ENCODE measurements around the gene C13orf42. TPM values are rescaled to one million over a fixed set of nuclear protein-coding genes. Genes with fewer than 3 reads are reported as not detected.

C13orf42 gene
- total RNA-seq, 2 experiments from 2014 or later: not detected

DNA sequence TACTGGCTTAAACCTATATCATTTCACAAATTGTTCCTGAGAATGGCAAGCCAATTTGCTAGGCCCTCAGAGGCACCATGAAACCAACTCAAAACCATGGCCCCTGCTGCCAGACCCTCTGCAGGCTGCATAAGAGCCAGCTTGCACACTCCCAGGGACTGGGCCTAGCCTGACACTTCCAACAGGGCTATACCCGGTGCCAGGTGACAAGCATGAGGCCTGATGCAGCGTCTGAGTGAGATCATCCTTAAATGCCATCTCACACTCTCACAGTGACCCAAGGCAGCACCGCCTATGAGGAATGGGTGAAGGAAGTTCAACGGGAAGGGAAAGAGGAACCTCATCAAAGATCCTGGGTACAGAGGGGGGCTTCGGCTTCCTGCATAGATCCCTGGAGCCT, 65.6 kb downstream of the C13orf42 start:
- intact Hi-C loops (cut with micrococcal nuclease): no loop called here
- ChIA-PET POLR2A (no interaction called here), CTCF (no interaction called here)
- DNase-seq (no peak), ATAC-seq (no peak)
- no peaks in the 10 kb centered on the region for H3K4me1 Mint-ChIP-seq (ENCODE audit: low read depth)
- TF ChIP-seq, protein P1, sequence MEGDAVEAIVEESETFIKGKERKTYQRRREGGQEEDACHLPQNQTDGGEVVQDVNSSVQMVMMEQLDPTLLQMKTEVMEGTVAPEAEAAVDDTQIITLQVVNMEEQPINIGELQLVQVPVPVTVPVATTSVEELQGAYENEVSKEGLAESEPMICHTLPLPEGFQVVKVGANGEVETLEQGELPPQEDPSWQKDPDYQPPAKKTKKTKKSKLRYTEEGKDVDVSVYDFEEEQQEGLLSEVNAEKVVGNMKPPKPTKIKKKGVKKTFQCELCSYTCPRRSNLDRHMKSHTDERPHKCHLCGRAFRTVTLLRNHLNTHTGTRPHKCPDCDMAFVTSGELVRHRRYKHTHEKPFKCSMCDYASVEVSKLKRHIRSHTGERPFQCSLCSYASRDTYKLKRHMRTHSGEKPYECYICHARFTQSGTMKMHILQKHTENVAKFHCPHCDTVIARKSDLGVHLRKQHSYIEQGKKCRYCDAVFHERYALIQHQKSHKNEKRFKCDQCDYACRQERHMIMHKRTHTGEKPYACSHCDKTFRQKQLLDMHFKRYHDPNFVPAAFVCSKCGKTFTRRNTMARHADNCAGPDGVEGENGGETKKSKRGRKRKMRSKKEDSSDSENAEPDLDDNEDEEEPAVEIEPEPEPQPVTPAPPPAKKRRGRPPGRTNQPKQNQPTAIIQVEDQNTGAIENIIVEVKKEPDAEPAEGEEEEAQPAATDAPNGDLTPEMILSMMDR (IDR thresholded peaks at IDR 0.05): no peak
- H3K4me3 Mint-ChIP-seq: no peak overlapping the region
- H3K36me3 Mint-ChIP-seq (ENCODE audit: low read depth): no peaks in the 10 kb centered on the region
- H3K9me3 Mint-ChIP-seq: no peaks in the 10 kb centered on the region
- no peak overlapping the region for H3K27ac Mint-ChIP-seq
- H3K27me3 Mint-ChIP-seq: no peaks in the 10 kb centered on the region

DNA sequence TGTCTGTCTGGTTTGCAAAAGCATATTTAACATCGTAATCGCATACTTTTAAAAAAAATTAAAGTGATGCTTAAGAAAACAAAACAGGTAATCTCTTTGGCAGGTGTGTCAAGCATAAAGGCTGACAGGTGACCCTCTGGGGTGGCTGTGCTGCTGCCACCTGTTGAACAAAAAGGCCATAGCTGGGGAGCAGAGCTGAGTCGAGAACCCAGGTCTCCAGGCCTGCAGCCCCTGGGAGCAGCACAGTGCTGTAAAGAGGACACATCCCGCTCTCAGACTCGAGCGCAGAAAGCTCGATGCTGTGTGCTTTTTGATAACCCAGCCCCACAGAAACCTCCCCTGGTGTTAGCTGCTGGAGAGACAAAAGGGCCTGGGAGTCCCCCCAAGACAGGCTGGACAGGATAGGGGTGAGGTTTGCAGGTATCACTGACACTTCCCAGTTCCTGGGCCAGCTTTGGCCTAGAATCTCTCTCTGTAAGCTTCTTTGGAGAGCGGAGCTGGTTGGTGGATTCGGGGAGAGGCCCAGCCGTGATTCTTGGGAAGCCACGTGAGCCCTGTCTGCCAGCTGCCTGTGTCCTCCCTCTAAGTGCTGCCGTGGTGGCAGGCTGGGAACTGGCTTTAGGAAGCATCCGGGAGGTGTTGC, 66.9 kb downstream of the C13orf42 start:
- H3K4me3 Mint-ChIP-seq: no peak overlapping the region
- H3K4me1 Mint-ChIP-seq (ENCODE audit: low read depth): no peaks in the 10 kb centered on the region
- intact Hi-C loops (cut with micrococcal nuclease): no loop called here
- TF ChIP-seq, protein P1 (IDR thresholded peaks at IDR 0.05): no peak
- no peaks in the 10 kb centered on the region for H3K36me3 Mint-ChIP-seq (ENCODE audit: low read depth)
- ChIA-PET POLR2A (interaction anchor here (0.8 kb wide), 1 partner anchor 9 kb away, joined by 3 read pairs; no protein-coding TSS in a partner anchor), CTCF (interaction anchor here (0.9 to 1.0 kb wide), 2 partner anchors 9 to 25 kb away, joined by 3 read pairs; no protein-coding TSS in a partner anchor)
- H3K27ac Mint-ChIP-seq: no peak overlapping the region
- ATAC-seq: no peak
- DNase-seq: no peak
- H3K27me3 Mint-ChIP-seq: no peaks in the 10 kb centered on the region
- no peaks in the 10 kb centered on the region for H3K9me3 Mint-ChIP-seq

DNA sequence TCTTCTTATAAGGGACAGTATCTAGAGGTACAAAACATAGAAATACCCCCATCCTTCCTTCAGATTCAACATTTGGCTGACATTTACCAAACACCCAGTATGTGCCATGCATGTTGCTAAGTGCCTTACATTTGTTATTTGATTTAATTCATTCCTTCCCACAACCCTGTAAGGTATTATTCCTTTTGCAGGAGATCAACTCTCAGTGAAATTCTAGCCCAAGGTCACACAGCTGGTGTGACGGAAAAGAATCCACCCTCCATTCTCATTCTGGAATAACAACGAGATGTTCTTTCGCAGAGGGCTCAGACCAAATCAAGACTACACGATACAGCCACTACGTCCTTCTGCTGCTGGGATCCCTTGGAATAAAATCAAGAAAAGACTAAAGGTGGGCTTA, 67.8 kb downstream of the C13orf42 start:
- Mint-ChIP-seq H3K36me3 (ENCODE audit: low read depth) (no peaks in the 10 kb centered on the region), H3K27me3 (no peaks in the 10 kb centered on the region), H3K9me3 (no peaks in the 10 kb centered on the region), H3K4me3 (no peak overlapping the region), H3K4me1 (ENCODE audit: low read depth) (no peaks in the 10 kb centered on the region), H3K27ac (no peak overlapping the region)
- CTCF ChIA-PET: interaction anchor here (1.0 kb wide), 1 partner anchor 26 kb away, joined by 3 read pairs; no protein-coding TSS in a partner anchor
- TF ChIP-seq, protein P1 (IDR thresholded peaks at IDR 0.05): no peak
- intact Hi-C loops (cut with micrococcal nuclease): no loop called here
- POLR2A ChIA-PET: no interaction called here
- ATAC-seq (no peak), DNase-seq (no peak)

DNA sequence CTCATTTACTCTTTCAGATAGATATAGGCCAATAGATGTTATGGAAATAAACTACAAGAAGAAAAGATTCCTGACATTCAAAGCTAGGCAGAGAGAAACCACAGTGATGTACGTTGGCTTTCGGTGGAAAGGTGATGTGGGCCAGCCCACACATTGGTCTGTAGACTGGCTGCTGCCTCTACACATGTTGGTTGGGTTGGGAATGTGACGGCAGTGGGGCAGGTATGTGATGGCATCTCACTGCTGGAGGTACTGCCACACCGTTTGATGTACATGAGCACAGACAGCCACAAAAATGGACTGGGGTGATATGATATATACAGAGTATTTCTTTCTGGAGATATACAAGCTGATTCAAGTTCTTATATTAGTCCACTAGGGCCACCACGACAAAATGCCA, 69.4 kb downstream of the C13orf42 start:
- TF ChIP-seq, protein P1 (IDR thresholded peaks at IDR 0.05): no peak

DNA sequence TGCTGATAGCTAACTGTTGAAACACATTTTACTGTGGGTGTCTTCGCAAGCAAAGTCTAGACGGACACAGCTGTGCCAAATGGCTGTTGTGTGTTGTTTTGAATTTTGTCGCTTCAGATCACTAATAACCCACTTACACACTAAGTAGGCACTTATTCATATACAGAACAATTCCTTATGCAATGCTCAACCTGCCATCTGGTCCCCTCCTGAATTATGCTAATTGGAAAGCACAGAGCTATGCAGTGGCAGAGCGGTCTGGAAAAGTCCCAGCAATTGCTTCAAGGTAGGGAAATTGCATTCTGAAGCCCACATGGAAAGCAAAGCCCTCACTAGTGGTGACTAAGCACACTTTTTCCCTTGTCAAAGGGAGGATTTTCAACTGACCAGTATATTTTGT, 69.9 kb downstream of the C13orf42 start:
- POLR2A ChIA-PET: no interaction called here
- intact Hi-C loops (cut with micrococcal nuclease): no loop called here
- TF ChIP-seq, protein P1 (IDR thresholded peaks at IDR 0.05): no peak
- Mint-ChIP-seq H3K27me3 (no peaks in the 10 kb centered on the region), H3K4me1 (ENCODE audit: low read depth) (no peaks in the 10 kb centered on the region), H3K9me3 (no peaks in the 10 kb centered on the region), H3K36me3 (ENCODE audit: low read depth) (no peaks in the 10 kb centered on the region), H3K27ac (no peak overlapping the region), H3K4me3 (no peak overlapping the region)
- CTCF ChIA-PET: no interaction called here
- ATAC-seq (no peak), DNase-seq (no peak)

More for the DNA sequence above, 69.4 kb downstream of the C13orf42 start:
- CTCF ChIA-PET: interaction anchor here (1.2 kb wide), 1 partner anchor 29 kb away, joined by 4 read pairs; no protein-coding TSS in a partner anchor
- POLR2A ChIA-PET: no interaction called here
- Mint-ChIP-seq H3K9me3 (no peaks in the 10 kb centered on the region), H3K27me3 (no peaks in the 10 kb centered on the region), H3K4me3 (no peak overlapping the region), H3K36me3 (ENCODE audit: low read depth) (no peaks in the 10 kb centered on the region), H3K27ac (no peak overlapping the region), H3K4me1 (ENCODE audit: low read depth) (no peaks in the 10 kb centered on the region)
- no peak for DNase-seq
- intact Hi-C loops (cut with micrococcal nuclease): no loop called here
- ATAC-seq: no peak
